GM21526 (cell line): ENCODE measurements around the gene SYPL2.

Source experiments
- ATAC-seq: cut with Tn5 transposase; IDR thresholded peaks from one replicate; pipeline ENCODE4 v1.9.1; 2021; ENCODE audit warnings: moderate library complexity; ENCODE audit not compliant: unreplicated experiment, low FRiP score

The SYPL2 gene

GRCh38 chr1:109490029-109490933, 23.9 kb downstream of the SYPL2 start:
- ATAC-seq, result no peak

- ATAC-seq, result no peak
Measured at GRCh38 chr1:109490934-109491302, 24.6 kb downstream of the SYPL2 start.

GRCh38 chr1:109491372-109491771, 25.0 kb downstream of the SYPL2 start:
- ATAC-seq, result no peak

- ATAC-seq, result no peak
Measured at GRCh38 chr1:109492779-109493178, 26.4 kb downstream of the SYPL2 start.

GRCh38 chr1:109493227-109493626, 26.9 kb downstream of the SYPL2 start:
- no peak for ATAC-seq

GRCh38 chr1:109493805-109494539, 27.6 kb downstream of the SYPL2 start, which contains the start of gene CYB561D1:
CYB561D1 (plus strand) TSS chr1:109494094; CDS start chr1:109494140, 46 bp downstream.
- ATAC-seq, result peak; percentile 66

- ATAC-seq, result no peak
Measured at GRCh38 chr1:109495738-109496137, 29.4 kb downstream of the SYPL2 start.

- no peak for ATAC-seq
Measured at GRCh38 chr1:109497449-109498160, 31.3 kb downstream of the SYPL2 start.

GRCh38 chr1:109498161-109498801, 31.9 kb downstream of the SYPL2 start:
- ATAC-seq, result no peak

GRCh38 chr1:109499081-109499480, 32.7 kb downstream of the SYPL2 start:
- no peak for ATAC-seq

- no peak for ATAC-seq
Measured at GRCh38 chr1:109499661-109500536, 33.6 kb downstream of the SYPL2 start.

GRCh38 chr1:109500941-109501381, 34.6 kb downstream of the SYPL2 start:
- no peak for ATAC-seq

- no peak for ATAC-seq
Measured at GRCh38 chr1:109501644-109502363, 35.5 kb downstream of the SYPL2 start.

GRCh38 chr1:109502364-109502851, 36.1 kb downstream of the SYPL2 start:
- ATAC-seq, result no peak

- ATAC-seq, result no peak
Measured at GRCh38 chr1:109503935-109504334, 37.6 kb downstream of the SYPL2 start.

GRCh38 chr1:109504974-109505373, 38.6 kb downstream of the SYPL2 start:
- no peak for ATAC-seq

GRCh38 chr1:109508001-109508872, 41.9 kb downstream of the SYPL2 start:
- no peak for ATAC-seq

GRCh38 chr1:109508873-109509175, 42.5 kb downstream of the SYPL2 start:
- ATAC-seq, result no peak
